ENCODE data around the gene CIDEA.

CIDEA gene

DNA sequence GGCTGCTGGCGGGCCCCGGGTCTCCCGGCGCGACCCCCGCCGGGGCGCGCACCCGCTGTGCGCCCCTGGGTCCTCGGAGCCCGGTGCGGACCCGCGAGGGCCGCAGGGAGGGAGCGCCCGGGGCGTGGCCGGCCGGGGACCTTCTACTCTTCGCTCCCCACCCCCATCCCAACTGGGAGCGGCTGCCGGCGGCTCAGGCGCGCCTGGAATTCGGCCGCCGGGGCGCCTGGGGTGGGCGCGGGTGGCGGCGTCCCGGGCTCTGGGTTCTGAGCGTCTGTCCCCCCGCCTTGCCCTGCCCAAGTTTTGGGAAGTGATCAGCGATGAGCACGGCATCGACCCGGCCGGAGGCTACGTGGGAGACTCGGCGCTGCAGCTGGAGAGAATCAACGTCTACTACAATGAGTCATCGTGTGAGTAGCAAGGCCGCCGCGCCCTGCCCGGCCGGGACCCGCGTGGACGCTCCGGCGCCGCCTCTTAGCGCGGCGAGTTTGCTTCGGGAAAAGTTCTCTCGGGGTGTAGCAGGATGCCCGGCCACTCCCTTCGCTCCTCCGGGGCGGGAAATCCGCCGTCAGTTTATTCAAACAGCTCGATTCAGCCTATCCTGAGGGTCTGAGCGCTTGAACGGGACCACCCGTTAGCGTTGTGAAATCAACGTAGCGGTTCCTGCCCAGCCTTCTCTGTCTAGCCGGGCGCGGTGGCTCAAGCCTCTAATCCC, 54.4 kb downstream of the CIDEA start:
- Histone ChIP-seq H3K27me3 (ENCODE audit: insufficient read depth, poor library complexity, severe bottlenecking) (peaks cover 37% of the 10 kb centered on the region), H3K4me3 (replicated peaks; ENCODE audit: insufficient read depth, low read length) (peak overlapping the region; percentile 32)

DNA sequence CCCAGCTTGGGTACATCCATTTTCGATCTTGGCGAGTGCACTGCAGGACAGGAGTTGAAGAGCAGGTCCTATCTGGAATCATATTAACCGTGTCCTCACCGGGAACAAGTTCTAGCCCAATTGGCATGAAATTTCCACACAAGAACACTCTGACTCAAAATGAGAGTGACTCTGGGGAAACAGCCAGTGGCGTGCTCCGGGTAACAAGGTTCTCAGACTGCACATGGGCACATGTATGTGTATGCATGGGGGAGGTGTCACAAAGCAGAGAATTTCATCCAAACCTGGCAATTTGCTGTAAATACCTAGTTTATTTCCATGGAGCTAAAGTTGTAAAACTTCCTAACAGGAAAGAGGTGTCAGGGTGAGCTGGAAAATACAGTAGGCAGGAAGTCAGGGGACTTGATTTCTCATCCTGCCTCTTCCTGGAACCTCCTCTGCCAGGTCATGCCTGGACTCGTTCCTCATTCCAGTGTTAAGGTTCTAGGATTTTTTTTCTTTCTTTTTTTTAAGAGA, 55.6 kb downstream of the CIDEA start:
- DNase-seq (ENCODE audit: low read depth in 1 of 2, low spot score in 1 of 2): no peak
- Histone ChIP-seq H3K27me3 (ENCODE audit: insufficient read depth, poor library complexity, severe bottlenecking) (peaks cover 37% of the 10 kb centered on the region), H3K4me3 (replicated peaks; ENCODE audit: insufficient read depth, low read length) (no peak overlapping the region), H3K27ac (replicated peaks) (no peak overlapping the region)
- no peak for TF ChIP-seq GABPA (IDR thresholded peaks at IDR 0.05; ENCODE audit: low read depth)
- TF ChIP-seq, protein P1, sequence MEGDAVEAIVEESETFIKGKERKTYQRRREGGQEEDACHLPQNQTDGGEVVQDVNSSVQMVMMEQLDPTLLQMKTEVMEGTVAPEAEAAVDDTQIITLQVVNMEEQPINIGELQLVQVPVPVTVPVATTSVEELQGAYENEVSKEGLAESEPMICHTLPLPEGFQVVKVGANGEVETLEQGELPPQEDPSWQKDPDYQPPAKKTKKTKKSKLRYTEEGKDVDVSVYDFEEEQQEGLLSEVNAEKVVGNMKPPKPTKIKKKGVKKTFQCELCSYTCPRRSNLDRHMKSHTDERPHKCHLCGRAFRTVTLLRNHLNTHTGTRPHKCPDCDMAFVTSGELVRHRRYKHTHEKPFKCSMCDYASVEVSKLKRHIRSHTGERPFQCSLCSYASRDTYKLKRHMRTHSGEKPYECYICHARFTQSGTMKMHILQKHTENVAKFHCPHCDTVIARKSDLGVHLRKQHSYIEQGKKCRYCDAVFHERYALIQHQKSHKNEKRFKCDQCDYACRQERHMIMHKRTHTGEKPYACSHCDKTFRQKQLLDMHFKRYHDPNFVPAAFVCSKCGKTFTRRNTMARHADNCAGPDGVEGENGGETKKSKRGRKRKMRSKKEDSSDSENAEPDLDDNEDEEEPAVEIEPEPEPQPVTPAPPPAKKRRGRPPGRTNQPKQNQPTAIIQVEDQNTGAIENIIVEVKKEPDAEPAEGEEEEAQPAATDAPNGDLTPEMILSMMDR (IDR thresholded peaks at IDR 0.05; ENCODE audit: insufficient read depth, low read length): no peak
- TF ChIP-seq POLR2AphosphoS5 (IDR thresholded peaks at IDR 0.05; ENCODE audit: low read depth): no peak
- TF ChIP-seq SPI1 (IDR thresholded peaks at IDR 0.05; ENCODE audit: borderline replicate concordance, low read depth): no peak
- TF ChIP-seq, protein P2, sequence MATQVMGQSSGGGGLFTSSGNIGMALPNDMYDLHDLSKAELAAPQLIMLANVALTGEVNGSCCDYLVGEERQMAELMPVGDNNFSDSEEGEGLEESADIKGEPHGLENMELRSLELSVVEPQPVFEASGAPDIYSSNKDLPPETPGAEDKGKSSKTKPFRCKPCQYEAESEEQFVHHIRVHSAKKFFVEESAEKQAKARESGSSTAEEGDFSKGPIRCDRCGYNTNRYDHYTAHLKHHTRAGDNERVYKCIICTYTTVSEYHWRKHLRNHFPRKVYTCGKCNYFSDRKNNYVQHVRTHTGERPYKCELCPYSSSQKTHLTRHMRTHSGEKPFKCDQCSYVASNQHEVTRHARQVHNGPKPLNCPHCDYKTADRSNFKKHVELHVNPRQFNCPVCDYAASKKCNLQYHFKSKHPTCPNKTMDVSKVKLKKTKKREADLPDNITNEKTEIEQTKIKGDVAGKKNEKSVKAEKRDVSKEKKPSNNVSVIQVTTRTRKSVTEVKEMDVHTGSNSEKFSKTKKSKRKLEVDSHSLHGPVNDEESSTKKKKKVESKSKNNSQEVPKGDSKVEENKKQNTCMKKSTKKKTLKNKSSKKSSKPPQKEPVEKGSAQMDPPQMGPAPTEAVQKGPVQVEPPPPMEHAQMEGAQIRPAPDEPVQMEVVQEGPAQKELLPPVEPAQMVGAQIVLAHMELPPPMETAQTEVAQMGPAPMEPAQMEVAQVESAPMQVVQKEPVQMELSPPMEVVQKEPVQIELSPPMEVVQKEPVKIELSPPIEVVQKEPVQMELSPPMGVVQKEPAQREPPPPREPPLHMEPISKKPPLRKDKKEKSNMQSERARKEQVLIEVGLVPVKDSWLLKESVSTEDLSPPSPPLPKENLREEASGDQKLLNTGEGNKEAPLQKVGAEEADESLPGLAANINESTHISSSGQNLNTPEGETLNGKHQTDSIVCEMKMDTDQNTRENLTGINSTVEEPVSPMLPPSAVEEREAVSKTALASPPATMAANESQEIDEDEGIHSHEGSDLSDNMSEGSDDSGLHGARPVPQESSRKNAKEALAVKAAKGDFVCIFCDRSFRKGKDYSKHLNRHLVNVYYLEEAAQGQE (IDR thresholded peaks at IDR 0.05; ENCODE audit: insufficient replicate concordance, low read depth): no peak

More for the DNA sequence above, 54.4 kb downstream of the CIDEA start:
- peak; percentile 46 for DNase-seq (ENCODE audit: low read depth in 1 of 2, low spot score in 1 of 2)
- TF ChIP-seq, protein P1 (IDR thresholded peaks at IDR 0.05; ENCODE audit: insufficient read depth, low read length): no peak
- TF ChIP-seq POLR2AphosphoS5 (IDR thresholded peaks at IDR 0.05; ENCODE audit: low read depth) (no peak), GABPA (IDR thresholded peaks at IDR 0.05; ENCODE audit: low read depth) (no peak), SPI1 (IDR thresholded peaks at IDR 0.05; ENCODE audit: borderline replicate concordance, low read depth) (no peak; the same call in 1 of the 2 replicates)
- TF ChIP-seq, protein P2 (IDR thresholded peaks at IDR 0.05; ENCODE audit: insufficient replicate concordance, low read depth): no peak
- no peak overlapping the region for H3K27ac ChIP-seq (replicated peaks)

DNA sequence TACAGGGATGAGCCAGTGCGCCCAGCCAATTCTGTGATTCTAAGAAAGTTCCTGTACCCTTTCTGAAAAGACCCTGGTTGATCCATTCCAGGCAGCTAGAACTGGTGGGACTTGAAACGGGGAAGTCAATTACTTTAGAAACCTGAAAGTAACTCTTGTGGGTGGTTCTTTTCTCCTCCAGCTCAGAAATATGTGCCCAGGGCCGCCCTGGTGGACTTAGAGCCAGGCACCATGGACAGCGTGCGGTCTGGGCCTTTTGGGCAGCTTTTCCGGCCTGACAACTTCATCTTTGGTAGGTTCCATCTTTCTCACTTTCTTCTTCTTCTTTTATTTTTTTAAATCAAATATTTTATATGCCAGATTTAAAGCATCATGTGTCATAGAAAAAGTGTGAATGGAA, 56.6 kb downstream of the CIDEA start:
- no peak overlapping the region for H3K27ac ChIP-seq (replicated peaks)
- TF ChIP-seq, protein P1 (IDR thresholded peaks at IDR 0.05; ENCODE audit: insufficient read depth, low read length): no peak
- TF ChIP-seq, protein P2 (IDR thresholded peaks at IDR 0.05; ENCODE audit: insufficient replicate concordance, low read depth): peak; percentile 87
- H3K4me3 ChIP-seq (replicated peaks; ENCODE audit: insufficient read depth, low read length): no peak overlapping the region
- H3K27me3 ChIP-seq (ENCODE audit: insufficient read depth, poor library complexity, severe bottlenecking): peaks cover 36% of the 10 kb centered on the region
- no peak for DNase-seq (ENCODE audit: low read depth in 1 of 2, low spot score in 1 of 2)

Measured in HL-60 (cell line).